Measurements from ENCODE around the gene SEMA4F. TPM values are rescaled to one million over a fixed set of nuclear protein-coding genes. Genes with fewer than 3 reads are reported as not detected.

The SEMA4F gene
- total RNA-seq, 1 donor = 3.6 TPM

DNA sequence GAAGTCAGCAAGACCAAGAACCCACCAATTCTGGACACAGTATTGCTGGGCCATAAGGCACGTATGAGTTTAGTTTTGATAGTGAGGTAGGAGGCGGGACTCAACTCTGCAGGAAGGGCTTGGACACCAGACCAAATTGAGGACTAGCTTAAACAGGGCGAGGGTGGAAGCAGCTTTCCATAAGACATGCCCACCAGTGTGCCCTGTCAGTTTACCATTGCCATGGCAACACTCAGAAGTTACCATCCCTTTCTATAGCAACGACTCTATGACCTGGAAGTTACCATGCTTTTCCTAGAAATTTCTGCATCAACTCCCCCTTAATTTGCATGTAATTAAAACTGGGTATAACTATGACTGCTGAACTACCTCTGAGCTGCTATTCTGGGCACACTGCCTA is 8.7 kb upstream of the SEMA4F start:
- TF ChIP-seq, protein P1, sequence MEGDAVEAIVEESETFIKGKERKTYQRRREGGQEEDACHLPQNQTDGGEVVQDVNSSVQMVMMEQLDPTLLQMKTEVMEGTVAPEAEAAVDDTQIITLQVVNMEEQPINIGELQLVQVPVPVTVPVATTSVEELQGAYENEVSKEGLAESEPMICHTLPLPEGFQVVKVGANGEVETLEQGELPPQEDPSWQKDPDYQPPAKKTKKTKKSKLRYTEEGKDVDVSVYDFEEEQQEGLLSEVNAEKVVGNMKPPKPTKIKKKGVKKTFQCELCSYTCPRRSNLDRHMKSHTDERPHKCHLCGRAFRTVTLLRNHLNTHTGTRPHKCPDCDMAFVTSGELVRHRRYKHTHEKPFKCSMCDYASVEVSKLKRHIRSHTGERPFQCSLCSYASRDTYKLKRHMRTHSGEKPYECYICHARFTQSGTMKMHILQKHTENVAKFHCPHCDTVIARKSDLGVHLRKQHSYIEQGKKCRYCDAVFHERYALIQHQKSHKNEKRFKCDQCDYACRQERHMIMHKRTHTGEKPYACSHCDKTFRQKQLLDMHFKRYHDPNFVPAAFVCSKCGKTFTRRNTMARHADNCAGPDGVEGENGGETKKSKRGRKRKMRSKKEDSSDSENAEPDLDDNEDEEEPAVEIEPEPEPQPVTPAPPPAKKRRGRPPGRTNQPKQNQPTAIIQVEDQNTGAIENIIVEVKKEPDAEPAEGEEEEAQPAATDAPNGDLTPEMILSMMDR (IDR thresholded peaks at IDR 0.05; ENCODE audit: insufficient read depth, low read length) = no peak
- no peak overlapping the region for H3K4me3 ChIP-seq (ENCODE audit: low read depth, low read length)
- no peak for DNase-seq (ENCODE audit: low read depth)

DNA sequence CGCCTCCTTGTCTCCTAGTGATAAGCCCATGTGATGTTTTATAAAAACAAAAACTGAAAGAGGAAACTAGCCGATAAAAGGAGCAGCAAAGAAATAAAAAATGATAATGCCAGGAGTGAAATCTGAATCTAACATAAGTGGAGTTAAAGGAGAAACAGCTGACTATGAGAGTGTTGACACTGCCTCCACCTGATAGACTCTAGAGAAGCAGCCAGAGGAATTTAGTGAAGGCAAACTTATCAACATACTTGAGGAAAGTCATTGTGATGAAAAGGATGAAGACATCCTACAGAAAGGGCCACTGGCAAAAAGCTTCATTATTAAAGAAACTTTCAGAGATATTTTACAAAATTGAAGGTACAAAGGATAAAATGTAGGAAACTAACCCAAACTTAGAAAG is 7.8 kb upstream of the SEMA4F start:
- TF ChIP-seq, protein P1 (IDR thresholded peaks at IDR 0.05; ENCODE audit: insufficient read depth, low read length) = no peak
- no peak for DNase-seq (ENCODE audit: low read depth)
- H3K4me3 ChIP-seq (ENCODE audit: low read depth, low read length) = no peak overlapping the region

DNA sequence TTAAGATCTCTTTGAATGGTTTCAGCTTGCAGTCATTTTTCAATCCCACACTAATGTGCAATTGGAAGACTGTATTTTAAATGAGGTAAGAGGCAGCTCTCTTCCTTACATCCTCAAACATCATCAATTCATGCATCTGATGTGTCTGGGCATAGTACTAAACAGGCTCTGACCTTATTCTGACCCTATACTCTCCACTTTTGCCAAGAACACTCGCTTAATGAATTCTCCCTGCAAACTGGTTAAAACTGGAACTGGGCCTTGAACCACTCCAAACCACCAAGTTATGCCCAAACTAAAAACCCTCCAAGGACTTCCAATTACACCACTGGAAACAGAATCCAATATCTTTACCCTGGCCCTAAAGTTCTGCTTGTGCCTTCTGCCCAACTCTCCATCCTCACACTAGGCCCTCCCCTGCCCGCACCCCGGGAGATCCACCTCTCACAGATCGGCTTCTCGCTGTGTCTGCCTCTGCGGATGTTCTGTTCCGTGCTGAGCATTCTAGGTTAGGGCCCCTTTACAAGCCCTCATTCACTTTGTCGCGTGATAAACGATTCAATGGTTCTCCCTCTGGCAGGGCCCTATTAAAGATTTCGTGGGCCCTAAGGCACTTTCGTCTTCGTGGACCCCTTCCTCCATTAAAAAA is 7.1 kb upstream of the SEMA4F start:
- TF ChIP-seq, protein P1 (IDR thresholded peaks at IDR 0.05; ENCODE audit: insufficient read depth, low read length) = no peak
- DNase-seq (ENCODE audit: low read depth) = peak; percentile 5
- H3K4me3 ChIP-seq (ENCODE audit: low read depth, low read length) = no peak overlapping the region

DNA sequence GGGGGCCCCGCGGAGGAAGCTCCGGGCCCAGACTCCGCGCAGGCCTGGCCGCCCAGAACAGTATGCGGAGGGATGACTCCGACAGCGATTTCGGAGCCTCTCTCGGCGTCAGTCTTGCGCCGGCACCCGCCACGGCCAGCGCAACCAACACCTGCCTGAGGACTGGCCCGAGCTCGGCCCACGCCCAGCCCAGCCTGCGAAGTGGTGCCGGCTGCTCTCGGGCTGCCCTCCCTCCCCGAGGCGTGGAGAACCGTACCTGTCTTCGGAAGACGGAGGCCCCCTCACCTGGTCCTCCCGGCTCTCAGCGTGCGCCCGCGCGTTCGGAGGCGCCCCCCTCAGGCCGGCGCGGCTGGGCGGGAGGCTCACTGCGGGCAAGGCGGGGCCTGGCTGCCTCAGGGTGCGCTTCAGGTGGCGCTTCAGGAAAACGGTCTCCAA is 6.0 kb upstream of the SEMA4F start, which contains the start of gene M1AP:
M1AP (minus strand) TSS at position 322 of the 435 bp plus-strand sequence. CDS start 8,055 bp downstream, outside the sequence.
- TF ChIP-seq, protein P1 (IDR thresholded peaks at IDR 0.05; ENCODE audit: insufficient read depth, low read length) = no peak
- H3K4me3 ChIP-seq (ENCODE audit: low read depth, low read length) = no peak within 1 kb of the TSS
- DNase-seq (ENCODE audit: low read depth) = no peak

DNA sequence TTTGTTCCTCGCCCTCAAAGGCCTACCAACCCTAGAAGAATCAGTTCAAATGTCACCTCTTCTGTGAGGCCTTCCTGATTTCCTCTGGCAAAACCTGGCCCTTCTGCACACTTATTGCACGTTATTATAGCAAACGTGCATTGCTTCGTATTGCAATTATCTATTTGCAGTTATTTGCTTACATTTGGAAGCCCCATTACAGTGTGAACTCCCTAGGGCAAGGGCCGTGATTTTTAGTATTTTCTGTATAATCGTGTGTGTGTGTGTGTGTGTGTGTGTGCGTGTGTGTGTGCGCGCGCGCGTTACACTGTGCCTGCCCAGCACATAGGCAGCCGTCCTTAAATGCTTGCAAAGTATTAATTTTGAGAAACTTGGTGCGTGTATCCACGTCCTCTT is 460 bp upstream of the SEMA4F start:
- no peak for DNase-seq (ENCODE audit: low read depth)
- TF ChIP-seq, protein P1 (IDR thresholded peaks at IDR 0.05; ENCODE audit: insufficient read depth, low read length) = no peak
- H3K4me3 ChIP-seq (ENCODE audit: low read depth, low read length) = peak overlapping the region; percentile 65

DNA sequence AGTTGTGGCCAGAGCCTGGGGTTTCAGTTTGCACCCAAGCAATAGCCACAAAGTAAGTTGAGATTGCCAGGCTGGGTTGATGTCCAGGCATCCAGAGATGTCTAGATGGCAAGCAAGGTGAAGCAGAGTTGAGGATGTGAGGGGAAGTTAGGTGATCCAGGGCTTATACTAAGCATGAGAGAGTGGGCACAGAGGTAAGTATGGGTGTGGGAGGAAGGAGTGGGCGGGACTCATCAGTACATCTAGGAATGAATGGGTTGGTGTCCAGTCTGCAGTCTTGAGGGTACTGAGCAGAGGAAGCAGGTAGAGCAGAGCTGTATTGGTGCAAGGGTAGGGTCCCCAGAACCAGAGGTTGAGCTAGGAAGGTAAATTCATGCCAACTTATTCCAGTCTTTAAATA is 1.5 kb downstream of the SEMA4F start:
- H3K4me3 ChIP-seq (ENCODE audit: low read depth, low read length) = no peak overlapping the region
- TF ChIP-seq, protein P1 (IDR thresholded peaks at IDR 0.05; ENCODE audit: insufficient read depth, low read length) = no peak
- DNase-seq (ENCODE audit: low read depth) = no peak

DNA sequence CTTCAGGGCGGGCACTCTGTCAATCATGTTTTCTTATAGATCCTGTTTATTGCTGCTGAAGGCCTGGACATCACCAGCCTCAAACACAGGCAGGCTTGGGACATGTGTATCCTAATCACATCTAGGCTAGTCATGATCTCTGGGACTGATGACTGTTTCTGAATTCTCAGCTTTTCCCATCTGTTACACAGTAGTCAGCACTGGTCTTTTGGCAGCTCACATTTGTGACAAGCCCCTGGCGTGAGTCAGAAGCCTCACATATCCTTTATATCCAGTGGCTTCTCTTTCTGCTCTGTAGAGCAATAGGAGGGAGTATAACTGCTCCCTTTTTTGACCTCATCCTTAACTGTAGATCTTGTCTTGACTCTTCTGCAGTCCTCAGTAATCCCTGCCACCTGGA is 4.5 kb downstream of the SEMA4F start:
- peak; percentile 68 for DNase-seq (ENCODE audit: low read depth)
- no peak overlapping the region for H3K4me3 ChIP-seq (ENCODE audit: low read depth, low read length)
- TF ChIP-seq, protein P1 (IDR thresholded peaks at IDR 0.05; ENCODE audit: insufficient read depth, low read length) = no peak
